NCI-H460 (cell line): ENCODE measurements around the gene C22orf15. TPM values are rescaled to one million over a fixed set of nuclear protein-coding genes. Genes with fewer than 3 reads are reported as not detected.

ENCODE experiments used
- DNase-seq: peaks from one replicate; pipeline ENCODE4 v3.0.0-alpha.2; 2016; ENCODE audit warnings: low read depth; ENCODE audit errors: extremely low read depth
- total RNA-seq: library from RNA; depleted of rRNA; stranded (reverse); fragments of >200 nt; shearing (Covaris generic); gene quantifications from 2 replicates; pipeline ENCODE4 v1.2.3, GENCODE V29; 2014

C22orf15 gene
- total RNA-seq, 1 experiment from 2014 or later: not detected

DNA sequence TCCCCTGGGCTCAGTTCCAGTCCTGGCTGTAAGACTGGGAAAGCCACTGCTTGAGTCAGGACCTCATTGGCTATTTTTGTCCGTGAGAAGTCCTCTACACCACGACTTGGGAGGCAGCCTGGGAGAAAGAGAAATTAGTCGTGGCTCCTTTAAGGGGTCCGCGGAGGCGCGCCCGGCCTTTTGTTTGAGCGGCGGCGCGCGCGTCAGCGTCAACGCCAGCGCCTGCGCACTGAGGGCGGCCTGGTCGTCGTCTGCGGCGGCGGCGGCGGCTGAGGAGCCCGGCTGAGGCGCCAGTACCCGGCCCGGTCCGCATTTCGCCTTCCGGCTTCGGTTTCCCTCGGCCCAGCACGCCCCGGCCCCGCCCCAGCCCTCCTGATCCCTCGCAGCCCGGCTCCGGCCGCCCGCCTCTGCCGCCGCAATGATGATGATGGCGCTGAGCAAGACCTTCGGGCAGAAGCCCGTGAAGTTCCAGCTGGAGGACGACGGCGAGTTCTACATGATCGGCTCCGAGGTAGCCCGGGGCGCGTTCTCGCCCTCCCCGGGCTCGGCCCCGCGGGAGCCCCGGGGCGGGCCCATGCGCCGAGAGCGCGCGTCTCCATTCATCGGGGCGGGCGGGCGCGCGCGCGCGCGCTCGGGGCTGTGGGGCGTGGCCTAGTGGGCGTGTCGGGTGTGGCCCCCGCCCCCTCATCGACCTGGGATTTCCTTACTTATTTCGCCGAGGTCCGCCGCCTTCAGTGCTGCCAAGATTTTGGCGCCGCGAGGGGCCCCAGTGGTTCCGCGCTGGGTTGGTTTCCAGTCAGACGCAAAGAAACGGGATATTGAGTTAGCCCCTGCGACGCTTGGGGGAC, 24.2 kb downstream of the C22orf15 start, which contains the start of gene SMARCB1:
Gene SMARCB1, plus strand, starts transcription at position 215 of the 848 bp plus-strand sequence. Its CDS starts 204 bp downstream, at position 419.
- peak; percentile 63 for DNase-seq

DNA sequence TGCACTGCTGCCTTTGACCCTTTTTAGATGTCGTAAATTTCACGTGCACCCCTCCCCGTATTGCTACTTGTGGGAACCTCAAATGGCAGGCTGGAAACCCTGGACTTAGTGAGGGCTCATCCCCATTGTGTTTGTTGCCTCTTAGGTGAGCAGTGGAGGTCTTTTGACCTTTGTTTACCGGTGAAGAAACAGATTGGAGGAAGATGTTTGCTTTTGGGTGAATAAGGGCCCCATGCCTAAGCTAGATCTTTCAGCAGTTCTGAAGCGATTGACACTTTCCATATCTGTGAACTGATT, 24.8 kb downstream of the C22orf15 start:
- DNase-seq: no peak

- DNase-seq: no peak
Observed at GRCh38 chr22:23787910-23788309, 25.1 kb downstream of the C22orf15 start.

GRCh38 chr22:23789121-23789520, 26.3 kb downstream of the C22orf15 start:
- no peak for DNase-seq

GRCh38 chr22:23789638-23790037, 26.8 kb downstream of the C22orf15 start:
- no peak for DNase-seq

DNA sequence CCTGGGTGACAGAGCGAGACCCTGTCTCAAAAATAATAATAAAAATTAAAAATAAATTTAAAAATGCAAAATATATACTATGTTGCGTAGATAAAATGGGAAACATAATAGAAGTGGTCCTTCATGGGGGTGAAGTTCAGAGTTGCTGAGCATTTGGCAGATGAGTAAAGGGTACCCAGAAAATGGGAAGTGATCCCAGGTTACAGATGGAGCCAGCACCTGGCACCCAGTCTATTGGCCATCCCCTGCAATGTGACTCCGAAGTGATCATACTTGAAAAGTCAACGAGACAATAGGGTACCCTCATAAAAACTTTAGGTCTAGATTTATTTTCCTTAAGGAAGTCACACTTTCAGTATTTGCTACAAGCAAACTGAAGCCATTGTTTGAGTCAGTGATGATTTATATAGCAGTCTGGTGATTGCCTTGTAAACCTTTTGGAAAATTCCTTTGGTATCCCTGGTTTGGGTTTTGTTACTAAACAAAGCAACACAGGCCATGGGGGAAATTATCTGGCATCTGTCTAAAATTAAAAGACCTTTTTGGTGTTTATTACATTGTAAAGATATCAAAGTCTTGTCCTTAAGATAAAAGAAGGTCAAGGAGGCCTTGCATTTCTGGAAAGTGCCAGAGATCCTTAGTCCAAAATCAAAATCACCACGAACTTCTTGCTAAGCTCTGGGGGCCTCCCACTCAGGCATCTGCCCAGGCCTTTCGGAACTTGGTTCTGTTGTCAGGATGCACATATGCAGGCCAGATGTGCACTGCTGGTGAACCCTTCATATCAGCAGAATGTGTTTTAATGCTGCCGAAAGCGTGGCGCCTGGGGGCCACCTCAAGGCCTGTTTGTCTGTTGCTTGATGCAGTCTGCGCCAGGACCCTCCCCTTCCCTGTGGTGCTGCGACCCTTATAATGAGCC, 28.3 kb downstream of the C22orf15 start:
- no peak for DNase-seq

DNA sequence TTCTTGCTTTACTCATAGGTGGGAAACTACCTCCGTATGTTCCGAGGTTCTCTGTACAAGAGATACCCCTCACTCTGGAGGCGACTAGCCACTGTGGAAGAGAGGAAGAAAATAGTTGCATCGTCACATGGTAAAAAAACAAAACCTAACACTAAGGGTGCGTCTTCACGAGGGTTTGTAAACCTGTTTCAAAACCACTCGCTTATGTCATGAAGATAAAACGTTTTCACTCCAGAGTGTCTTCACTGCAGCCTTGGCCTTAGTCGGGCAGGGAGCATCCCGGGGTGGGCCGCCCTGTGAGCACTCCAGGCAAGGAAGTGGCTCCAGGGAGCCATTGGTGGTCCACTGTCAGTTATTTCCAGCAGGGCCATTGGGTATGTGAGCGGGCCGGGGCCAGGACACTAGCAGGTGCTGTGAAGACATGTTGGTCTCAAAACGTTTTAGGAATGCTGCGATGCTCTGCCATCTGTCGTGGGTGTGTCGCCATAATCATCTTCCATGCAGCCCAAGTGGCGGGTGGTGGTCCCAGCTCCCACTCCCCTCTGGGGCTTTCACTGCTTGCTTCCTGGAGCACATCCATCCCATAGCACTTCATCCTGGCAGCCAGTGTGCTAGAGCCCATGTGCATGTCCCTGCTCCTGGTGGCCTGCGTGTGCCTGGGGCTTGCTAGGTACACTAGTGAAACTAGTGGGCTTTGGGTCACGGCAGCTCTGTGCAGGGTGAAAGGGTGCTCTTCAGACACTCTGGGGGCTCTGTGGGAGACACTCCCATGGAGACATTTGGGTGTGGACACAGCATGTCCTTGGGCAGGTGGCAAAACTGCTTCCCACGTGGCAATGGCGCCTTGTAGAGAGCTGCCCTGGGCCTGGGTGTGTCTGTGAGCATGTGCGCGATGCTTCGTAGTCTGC, 29.2 kb downstream of the C22orf15 start:
- no peak for DNase-seq

- no peak for DNase-seq
Observed at GRCh38 chr22:23793326-23793725, 30.5 kb downstream of the C22orf15 start.

DNA sequence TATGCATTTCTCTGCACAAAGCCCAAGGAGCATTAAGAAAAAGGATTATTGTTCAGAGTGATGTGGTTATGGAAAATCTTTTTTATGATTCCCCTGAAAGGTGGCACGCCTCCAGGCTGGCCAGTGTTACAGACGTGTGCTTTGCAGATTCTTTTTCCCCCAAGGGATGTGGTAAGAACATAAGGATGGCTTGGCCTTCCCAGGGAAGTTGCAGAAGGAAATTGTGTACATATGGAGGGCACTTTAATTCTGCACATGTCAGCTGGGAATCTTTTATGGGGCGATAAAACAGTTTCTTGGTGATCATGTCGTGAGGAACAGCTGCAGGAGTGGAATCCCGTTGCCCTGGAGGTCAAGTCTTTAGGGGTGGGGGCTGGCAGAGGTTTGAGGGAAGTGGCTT, 33.7 kb downstream of the C22orf15 start:
- no peak for DNase-seq

DNA sequence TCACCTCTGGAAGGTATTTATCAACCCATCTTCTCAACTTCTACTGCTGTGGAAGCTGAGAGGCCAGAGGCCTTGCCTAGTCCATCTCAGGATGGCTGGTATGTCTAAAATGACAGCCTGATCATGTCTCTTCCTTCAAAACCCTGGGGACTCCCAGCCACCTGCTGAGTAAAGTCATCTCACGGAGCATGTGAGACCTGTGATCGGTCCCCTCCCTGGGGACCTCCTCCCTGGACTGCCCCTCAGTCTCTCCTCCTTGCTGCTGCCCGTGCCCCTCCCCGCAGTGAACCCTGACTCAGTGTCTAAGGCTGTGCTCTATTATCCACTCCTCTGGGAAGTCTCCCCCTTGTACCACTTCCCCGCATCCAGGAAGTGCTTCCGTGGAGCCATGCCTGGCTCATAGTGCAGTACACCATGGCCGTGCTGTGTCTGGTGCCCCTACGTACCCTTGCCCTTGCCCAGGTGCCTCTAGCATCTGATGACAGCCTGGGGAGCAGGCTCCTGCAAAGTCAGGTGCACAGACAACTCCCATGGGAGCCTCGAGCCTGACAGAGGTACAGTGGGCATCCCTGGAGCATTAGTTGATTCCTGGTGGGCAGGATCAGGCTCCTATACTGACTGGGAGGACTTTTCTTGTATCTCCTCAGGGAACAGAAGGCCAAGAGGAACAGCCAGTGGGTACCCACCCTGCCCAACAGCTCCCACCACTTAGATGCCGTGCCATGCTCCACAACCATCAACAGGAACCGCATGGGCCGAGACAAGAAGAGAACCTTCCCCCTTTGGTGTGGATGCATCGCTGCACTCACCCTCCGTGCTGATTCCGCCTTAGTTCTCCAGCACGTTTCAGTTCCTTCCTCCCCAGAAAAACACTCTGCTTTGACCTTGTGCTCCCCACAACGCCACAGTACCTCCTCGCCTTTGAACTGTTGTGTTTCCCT, 37.8 kb downstream of the C22orf15 start:
- DNase-seq: no peak

DNA sequence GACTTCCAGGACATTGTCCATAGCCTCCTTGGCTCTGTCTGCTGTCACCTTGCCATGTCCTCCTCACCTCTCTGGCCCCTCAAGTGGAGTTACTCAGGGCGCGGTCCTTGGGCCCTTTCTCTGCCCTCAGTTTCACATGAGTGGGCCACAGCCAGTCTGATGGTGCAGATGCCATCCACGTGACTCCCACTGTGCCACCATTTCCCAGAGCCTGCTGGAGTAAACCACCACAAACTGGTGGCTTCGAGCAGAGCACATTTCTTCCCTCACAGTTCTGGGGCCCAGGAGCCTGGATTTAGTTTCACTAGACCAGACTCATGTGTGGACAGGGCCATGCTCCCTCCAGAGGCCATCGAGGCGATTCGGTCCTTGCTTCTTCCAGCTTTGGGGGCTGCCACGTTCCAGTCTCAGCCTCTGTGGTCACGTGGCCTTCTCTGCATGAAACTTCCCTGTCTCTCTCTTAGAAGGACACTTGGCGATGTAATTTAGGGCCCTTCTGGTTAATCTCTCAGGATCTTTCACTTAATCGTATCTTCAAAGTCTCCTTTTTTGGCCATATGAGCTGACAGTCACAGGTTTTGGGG, 38.5 kb downstream of the C22orf15 start:
- DNase-seq: no peak

- DNase-seq: no peak
Observed at GRCh38 chr22:23801886-23802377, 39.1 kb downstream of the C22orf15 start.

DNA sequence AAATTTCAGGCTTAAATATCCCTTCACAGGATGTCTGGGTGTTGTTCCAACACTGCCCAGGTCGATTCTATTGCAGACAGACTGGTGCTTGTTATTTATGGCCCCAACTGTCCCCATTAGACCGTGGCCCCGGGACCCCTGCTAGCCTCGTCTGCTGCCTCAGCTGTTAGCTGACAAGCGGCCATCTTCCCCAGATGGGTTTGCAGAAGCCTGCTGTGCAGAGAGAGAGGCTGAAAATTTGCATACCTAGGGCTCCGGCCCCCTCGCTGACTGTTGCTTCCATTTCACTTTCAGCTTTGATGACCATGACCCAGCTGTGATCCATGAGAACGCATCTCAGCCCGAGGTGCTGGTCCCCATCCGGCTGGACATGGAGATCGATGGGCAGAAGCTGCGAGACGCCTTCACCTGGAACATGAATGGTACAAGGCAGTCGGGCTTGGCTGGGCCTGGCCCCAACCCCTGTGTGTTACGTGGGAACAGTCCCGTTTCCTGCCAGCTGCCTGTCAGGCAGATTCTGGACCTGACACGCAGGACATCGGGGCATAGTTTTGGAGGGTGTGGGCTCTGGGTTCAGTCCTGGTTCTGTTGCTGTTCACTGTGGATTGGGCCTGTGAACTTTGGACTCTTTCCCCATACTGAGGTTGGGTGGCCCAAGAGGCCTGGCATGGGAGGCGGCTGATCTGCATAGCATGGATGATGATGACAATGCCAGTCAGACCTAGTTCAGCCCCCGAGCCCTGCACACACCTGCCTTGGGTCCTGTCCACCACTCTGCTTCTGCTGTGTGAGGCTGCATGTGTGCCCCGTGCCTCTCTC, 40.4 kb downstream of the C22orf15 start:
- DNase-seq: no peak

DNA sequence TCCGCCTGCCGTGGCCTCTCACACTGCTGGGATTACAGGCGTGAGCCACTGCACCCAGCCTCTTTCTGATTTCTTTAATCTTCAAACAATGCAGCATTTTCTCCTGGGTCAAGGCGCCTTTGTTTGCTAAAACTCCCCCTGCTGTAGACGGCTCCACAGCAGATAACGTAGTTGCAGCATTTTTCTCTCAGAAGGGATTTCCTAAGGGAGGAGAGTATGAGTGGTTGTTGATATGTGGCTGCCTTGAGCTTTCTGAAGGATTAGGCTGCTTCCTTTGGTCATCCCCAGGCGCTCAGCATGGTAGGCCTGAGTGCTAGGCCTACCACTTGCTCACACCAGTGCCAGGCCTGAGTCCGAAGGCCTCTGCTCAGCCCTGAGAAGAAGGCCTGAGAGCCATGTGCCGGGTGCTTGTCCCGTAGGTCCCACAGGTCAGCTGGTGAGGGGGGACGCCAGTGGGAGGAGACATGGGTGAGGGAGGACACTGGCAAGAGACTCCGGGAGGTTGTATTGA, 42.0 kb downstream of the C22orf15 start:
- no peak for DNase-seq

- DNase-seq: no peak
Observed at GRCh38 chr22:23806837-23807236, 44.0 kb downstream of the C22orf15 start.

DNA sequence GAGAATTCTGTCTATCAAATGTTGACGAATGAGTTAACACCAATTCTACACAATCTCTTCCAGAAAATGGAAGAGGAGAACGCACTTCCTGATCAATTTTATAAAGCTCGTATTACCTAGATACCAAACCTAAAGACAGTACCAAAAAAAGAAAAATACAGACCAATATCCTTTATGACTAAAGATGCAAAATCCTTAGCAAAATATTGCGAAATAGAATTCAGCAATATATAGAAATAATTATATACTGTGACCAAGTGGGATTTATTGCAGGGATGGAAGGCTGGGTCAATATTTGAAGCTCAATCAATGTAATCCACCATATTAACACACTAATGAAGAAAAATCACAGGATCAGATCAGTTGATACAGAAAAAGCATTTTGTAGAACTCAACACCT, 49.6 kb downstream of the C22orf15 start:
- no peak for DNase-seq
